Measurements from ENCODE around the gene FDX2.

GRCh38 chr19:10269333-10270179 is 46.3 kb downstream of the FDX2 start:
- TF ChIP-seq, protein P1, sequence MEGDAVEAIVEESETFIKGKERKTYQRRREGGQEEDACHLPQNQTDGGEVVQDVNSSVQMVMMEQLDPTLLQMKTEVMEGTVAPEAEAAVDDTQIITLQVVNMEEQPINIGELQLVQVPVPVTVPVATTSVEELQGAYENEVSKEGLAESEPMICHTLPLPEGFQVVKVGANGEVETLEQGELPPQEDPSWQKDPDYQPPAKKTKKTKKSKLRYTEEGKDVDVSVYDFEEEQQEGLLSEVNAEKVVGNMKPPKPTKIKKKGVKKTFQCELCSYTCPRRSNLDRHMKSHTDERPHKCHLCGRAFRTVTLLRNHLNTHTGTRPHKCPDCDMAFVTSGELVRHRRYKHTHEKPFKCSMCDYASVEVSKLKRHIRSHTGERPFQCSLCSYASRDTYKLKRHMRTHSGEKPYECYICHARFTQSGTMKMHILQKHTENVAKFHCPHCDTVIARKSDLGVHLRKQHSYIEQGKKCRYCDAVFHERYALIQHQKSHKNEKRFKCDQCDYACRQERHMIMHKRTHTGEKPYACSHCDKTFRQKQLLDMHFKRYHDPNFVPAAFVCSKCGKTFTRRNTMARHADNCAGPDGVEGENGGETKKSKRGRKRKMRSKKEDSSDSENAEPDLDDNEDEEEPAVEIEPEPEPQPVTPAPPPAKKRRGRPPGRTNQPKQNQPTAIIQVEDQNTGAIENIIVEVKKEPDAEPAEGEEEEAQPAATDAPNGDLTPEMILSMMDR (IDR thresholded peaks at IDR 0.05) = peak; percentile 83 to 97 (median 90)
- TF ChIP-seq POLR2AphosphoS5 (IDR thresholded peaks at IDR 0.05) = peak; percentile 51

Measured in prostate gland (tissue), 2 donors.